Measurements from ENCODE around the gene COPS3.

Gene COPS3

DNA sequence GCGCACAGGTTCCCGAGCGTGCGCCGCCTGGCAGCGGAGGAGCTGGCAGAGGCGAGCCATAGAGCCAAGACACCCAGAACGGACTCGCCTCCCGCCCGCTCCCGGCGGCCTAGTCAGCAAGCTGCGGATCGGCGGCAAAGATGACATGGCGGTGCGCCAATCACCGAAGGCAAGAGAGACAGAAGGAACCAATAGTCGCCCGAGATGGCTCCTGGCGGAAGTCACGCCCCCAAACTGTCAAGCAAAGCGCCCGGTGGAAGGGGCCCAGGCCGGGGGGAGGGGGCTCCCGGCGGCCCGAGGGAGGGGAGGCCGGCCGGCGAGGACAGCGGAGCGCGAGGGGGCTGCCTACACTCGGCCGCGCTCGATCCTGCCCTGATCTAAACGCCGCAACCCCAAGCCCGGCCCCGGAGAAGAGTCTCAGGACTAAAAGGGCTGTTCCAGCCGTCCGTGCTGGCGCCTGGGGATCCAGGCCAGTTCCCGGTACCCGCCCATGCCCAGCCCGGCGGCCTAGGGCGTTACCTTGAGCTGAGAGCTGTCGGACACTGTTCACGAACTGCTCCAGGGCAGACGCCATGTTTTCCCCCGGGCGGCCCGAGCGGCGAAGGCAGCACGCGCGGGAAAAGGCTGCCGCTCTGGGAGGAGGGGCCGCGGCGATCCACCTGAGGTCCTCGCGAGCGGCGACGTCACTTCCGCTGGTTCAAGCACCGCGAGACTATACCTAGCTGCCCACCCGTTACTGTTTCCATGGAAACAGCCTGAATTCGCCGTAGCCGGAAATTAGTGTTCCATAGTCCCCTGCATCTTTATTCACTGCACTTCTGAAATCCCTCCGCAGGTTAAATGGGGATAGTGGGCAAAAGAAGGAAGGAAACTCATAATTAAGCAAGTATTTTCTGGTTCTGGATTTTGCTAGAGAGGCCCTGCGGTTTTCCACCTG, at the start of gene COPS3:
TSS of gene COPS3 (minus strand) at position 634 of the 937 bp plus-strand sequence. CDS start at position 574, 60 bp downstream.
- Mint-ChIP-seq H3K4me1 (ENCODE audit: low read depth) (peaks cover 51% of the 10 kb centered on the region), H3K27me3 (no peaks in the 10 kb centered on the region), H3K4me3 (peak within 1 kb of the TSS; percentile 78), H3K27ac (peak within 1 kb of the TSS; percentile 85), H3K36me3 (ENCODE audit: low read depth) (peaks cover 13% of the 10 kb centered on the region), H3K9me3 (no peaks in the 10 kb centered on the region)
- intact Hi-C loops (cut with micrococcal nuclease), result loop anchor here (1.0 kb wide), 1 partner anchor 44 kb away; the partner anchor contains the start of gene FLCN

DNA sequence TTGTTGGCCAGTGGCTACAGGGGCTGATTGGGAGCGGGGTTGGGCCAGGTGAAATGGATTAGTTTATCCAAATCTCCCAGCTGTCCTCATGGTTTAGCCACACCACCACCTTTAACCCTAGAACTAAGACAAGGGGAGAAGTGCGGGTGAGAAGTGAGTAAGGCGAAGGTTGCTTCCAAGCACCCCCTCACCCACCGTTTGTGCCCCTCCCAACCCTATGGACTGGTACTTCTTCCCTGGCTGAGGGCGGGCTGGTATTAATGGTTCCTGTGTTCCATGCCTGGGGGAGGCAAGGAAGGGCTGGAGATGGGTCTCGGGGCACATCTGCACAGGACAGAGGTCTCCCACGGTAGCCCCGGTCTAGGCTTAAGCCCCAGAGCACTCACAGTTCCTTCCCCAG, 47.2 kb upstream of the COPS3 start:
- Mint-ChIP-seq H3K9me3 (no peaks in the 10 kb centered on the region), H3K36me3 (ENCODE audit: low read depth) (no peaks in the 10 kb centered on the region), H3K4me3 (no peak overlapping the region), H3K4me1 (ENCODE audit: low read depth) (no peaks in the 10 kb centered on the region), H3K27ac (no peak overlapping the region), H3K27me3 (no peaks in the 10 kb centered on the region)
- intact Hi-C loops (cut with micrococcal nuclease), result no loop called here

DNA sequence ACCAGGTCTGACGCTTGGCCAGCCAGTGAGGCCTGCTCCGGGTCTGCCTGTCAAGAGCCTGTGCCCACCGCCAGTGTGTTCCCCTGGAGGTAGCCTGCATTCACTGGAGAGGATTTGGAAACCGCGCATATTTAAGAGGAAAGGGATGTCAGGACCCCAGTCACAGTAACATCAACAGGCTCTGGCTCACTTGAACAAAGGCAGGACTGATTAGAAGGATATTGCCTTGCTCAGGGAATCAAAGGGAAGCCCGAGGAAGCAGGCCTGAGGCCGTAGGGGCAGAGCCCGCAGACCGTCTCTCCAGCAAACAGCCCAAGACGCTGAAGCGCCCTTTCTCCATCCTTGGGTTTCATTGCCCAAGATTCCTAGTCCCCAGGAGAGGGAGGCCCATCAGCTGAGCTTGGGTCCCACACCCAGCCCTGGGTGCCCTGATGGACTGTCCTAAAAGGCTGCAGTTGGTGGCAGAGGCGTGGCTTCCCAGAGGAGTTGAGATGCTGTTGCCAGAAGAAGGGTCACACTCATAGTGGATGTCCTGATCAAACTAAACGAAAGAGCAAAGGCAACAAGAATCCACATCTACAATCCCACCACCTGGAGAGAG, 45.3 kb upstream of the COPS3 start:
- Mint-ChIP-seq H3K4me1 (ENCODE audit: low read depth) (no peaks in the 10 kb centered on the region), H3K4me3 (no peak overlapping the region), H3K36me3 (ENCODE audit: low read depth) (no peaks in the 10 kb centered on the region), H3K27me3 (no peaks in the 10 kb centered on the region), H3K9me3 (no peaks in the 10 kb centered on the region), H3K27ac (no peak overlapping the region)
- intact Hi-C loops (cut with micrococcal nuclease), result no loop called here

DNA sequence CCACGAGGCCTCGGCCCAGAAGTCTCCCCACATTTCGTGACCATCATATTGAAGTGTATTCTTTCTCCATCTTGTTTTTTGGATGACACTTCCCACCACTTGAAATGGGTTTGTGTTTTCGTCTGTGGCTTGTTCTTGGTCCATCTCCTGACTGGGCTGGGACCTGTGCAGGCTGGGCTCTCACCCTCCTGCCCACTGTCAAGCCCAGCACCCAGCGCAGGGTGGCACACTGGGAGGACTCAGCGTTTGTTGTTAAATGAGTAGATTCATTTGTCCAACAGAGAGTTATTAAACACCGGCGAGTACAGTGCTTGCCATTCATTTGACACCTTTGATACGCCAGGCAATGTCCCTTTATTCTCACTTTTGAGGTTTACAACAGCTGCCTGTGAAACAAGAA, 44.8 kb upstream of the COPS3 start:
- H3K4me3 Mint-ChIP-seq, result no peak overlapping the region
- no peaks in the 10 kb centered on the region for H3K27me3 Mint-ChIP-seq
- no peaks in the 10 kb centered on the region for H3K9me3 Mint-ChIP-seq
- H3K4me1 Mint-ChIP-seq (ENCODE audit: low read depth), result no peaks in the 10 kb centered on the region
- intact Hi-C loops (cut with micrococcal nuclease), result no loop called here
- no peaks in the 10 kb centered on the region for H3K36me3 Mint-ChIP-seq (ENCODE audit: low read depth)
- no peak overlapping the region for H3K27ac Mint-ChIP-seq

DNA sequence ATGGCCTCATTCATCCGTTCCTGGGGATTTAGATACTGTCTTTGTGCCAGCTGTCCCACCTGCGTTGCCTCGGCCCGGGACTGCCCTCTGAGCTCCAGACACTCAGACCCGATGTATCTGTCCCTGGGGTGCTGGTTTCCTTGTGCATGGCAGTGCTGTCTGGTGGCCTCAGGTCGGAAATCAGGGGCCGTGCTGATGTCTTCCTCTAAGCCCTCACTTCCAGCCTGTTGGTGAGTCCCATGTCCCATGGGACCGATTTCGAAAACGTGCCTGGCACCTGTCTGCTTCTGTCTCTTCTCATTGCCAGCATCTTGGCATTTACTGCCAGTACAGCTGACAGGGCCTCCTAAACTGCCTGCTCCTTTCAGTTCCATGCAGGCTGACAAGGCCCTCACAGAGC, 44.2 kb upstream of the COPS3 start:
- Mint-ChIP-seq H3K9me3 (no peaks in the 10 kb centered on the region), H3K4me1 (ENCODE audit: low read depth) (no peaks in the 10 kb centered on the region), H3K36me3 (ENCODE audit: low read depth) (no peaks in the 10 kb centered on the region), H3K4me3 (no peak overlapping the region), H3K27me3 (no peaks in the 10 kb centered on the region), H3K27ac (no peak overlapping the region)
- intact Hi-C loops (cut with micrococcal nuclease), result no loop called here

DNA sequence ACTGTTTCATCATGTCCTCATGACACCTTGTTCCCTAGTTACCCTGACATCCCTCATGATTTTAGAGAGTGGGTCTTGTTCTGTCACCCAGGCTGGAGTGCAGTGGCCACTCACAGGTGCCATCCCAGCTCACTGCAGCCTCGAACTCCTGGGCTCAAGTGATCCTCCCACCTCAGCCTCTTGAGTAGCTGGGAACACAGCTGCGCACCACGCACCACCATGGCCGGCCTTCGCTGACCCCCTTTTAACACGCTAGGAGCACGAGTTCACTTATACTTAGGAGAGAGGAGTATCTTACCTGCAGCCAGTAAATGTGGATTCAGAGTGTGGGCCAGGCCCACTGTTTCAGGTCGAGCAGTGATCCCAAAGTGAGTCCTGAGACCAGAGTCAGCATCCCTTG, 43.6 kb upstream of the COPS3 start:
- Mint-ChIP-seq H3K4me3 (no peak overlapping the region), H3K27me3 (no peaks in the 10 kb centered on the region), H3K4me1 (ENCODE audit: low read depth) (no peaks in the 10 kb centered on the region), H3K27ac (no peak overlapping the region), H3K36me3 (ENCODE audit: low read depth) (no peaks in the 10 kb centered on the region), H3K9me3 (no peaks in the 10 kb centered on the region)
- intact Hi-C loops (cut with micrococcal nuclease), result no loop called here

DNA sequence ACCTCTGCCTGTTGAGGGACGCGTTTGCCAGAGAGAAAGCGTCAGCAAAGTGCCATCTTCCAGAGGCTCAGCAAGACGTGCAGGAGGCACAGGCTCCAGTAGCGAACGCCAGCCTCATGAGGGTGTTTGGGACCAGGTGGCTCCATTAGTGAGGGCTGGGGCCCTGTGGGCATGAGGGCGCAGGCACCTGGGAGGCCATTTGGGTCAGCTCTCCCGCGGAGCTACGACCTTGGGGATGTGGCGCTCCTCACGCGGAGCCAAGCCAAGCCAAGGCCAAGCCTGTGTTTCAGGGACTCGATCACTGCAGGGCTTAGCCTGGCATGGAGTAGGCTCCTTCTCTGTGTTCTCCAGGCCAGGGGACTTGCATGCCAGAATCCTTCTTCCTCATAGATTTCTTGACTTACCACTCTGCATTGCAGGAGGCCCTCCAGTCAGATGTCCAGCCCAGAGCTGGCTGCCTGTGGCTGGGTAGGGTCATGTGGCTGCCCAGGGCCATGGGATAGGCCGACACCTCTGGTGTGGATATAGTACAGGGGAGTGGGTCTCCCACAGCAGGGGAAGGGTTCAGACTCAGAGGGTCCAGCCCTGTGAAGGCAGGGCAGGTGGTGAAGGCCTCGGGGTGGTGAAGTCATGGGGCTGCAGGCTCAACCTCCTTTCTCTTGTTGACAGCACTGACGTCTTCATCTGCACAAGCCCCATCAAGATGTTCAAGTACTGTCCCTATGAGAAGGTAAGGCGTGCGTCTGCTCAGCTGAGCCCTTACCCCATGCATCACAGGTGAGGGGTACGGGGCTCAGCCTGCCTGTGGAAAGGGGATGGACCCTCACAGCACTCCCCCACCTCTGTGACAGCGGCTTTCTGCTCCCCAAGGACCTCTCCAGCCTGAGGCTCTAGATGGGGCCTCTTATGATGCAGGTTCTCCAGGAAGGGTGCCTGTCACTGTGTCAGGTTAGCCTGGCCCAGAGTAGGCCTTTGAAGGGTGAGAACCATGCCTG, 41.8 kb upstream of the COPS3 start:
- Mint-ChIP-seq H3K27ac (no peak overlapping the region), H3K4me1 (ENCODE audit: low read depth) (no peaks in the 10 kb centered on the region), H3K36me3 (ENCODE audit: low read depth) (no peaks in the 10 kb centered on the region), H3K9me3 (no peaks in the 10 kb centered on the region), H3K27me3 (no peaks in the 10 kb centered on the region), H3K4me3 (no peak overlapping the region)
- intact Hi-C loops (cut with micrococcal nuclease), result no loop called here

DNA sequence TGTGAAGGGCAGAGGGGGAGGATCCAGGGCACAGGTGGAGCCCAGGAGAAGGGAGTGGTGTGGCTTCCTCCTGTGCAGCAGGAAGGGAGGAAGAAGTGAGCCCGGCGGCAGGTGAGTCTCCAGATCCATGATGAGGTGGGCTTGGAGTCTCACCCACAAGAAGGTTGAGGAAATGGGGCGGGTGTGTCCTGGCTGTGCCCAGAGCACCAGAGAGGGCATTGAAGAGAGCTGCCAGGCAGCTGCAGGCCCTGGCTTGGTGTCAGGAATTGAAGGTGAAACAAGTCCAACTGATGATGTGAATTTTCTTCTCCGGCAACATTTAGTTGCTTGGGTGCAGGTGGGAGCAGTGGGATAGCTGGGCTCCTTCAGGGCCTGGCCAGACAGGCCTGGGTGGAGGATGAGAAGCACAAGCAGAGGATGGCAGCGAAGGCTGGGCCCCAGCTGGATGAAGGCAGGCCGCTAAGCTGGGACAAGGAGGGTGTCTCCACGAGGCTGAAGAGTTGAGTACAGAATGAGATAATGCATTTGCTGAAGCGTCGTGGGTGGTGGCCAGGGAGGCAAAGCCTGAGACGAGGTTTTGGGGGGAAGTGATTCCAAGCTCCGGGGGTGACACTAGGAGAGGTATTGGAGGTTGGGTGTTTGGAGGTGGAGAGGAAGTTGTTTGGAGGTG, 40.4 kb upstream of the COPS3 start:
- Mint-ChIP-seq H3K4me3 (no peak overlapping the region), H3K36me3 (ENCODE audit: low read depth) (no peaks in the 10 kb centered on the region), H3K9me3 (no peaks in the 10 kb centered on the region), H3K4me1 (ENCODE audit: low read depth) (no peaks in the 10 kb centered on the region), H3K27ac (no peak overlapping the region), H3K27me3 (no peaks in the 10 kb centered on the region)
- intact Hi-C loops (cut with micrococcal nuclease), result no loop called here

DNA sequence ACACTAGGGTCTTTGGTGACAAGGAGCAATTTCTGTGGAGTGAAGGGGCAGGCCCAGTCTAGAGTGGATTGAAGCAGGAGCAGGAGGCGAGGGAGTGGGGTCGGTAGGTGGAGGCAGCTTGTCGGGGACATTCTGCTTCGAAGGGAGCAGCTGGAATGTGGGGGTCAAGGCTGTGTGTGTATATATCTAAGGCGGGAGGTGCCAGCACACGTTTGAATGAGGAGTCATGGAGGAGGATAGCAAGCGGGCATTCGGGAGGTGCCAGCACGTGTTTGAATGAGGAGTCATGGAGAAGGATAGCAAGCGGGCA, 39.8 kb upstream of the COPS3 start:
- intact Hi-C loops (cut with micrococcal nuclease), result no loop called here
- H3K36me3 Mint-ChIP-seq (ENCODE audit: low read depth), result no peaks in the 10 kb centered on the region
- no peaks in the 10 kb centered on the region for H3K9me3 Mint-ChIP-seq
- H3K4me1 Mint-ChIP-seq (ENCODE audit: low read depth), result no peaks in the 10 kb centered on the region
- no peaks in the 10 kb centered on the region for H3K27me3 Mint-ChIP-seq
- no peak overlapping the region for H3K4me3 Mint-ChIP-seq
- no peak overlapping the region for H3K27ac Mint-ChIP-seq

DNA sequence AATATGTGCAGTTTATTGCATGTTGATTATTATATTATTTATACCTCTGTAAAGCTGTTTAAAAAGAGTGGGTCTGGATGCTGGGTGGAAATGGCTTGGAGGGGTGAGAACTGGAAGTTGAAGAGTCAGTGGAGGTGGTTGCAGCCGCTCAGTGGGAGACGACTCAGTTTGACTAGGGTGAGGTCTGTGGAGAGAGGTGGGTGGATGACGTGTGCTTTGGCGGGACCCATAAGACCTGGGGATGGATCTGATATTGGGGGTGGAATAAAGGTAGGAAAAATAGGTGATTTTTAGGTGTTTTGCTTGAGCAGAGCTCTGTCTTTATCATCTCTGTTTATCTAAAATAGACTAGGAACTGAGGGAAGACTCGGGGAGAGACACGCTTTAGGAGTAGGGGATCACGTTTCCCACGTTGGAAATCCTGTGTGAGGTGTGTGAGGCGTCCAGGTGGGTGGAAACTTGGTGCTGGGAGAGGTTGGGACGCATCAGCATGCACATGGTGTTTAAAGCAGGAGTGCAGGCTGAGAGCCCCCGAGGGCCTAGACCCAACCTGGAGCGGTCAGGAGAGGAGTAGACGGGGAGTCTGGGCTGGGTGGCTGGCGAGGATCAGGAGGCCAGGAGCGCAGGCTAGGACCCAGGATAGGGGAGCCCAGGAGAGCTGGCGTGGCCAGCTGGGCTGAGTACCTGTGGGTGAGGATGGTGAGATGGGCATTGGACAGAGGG, 39.3 kb upstream of the COPS3 start:
- H3K36me3 Mint-ChIP-seq (ENCODE audit: low read depth), result no peaks in the 10 kb centered on the region
- no peak overlapping the region for H3K27ac Mint-ChIP-seq

DNA sequence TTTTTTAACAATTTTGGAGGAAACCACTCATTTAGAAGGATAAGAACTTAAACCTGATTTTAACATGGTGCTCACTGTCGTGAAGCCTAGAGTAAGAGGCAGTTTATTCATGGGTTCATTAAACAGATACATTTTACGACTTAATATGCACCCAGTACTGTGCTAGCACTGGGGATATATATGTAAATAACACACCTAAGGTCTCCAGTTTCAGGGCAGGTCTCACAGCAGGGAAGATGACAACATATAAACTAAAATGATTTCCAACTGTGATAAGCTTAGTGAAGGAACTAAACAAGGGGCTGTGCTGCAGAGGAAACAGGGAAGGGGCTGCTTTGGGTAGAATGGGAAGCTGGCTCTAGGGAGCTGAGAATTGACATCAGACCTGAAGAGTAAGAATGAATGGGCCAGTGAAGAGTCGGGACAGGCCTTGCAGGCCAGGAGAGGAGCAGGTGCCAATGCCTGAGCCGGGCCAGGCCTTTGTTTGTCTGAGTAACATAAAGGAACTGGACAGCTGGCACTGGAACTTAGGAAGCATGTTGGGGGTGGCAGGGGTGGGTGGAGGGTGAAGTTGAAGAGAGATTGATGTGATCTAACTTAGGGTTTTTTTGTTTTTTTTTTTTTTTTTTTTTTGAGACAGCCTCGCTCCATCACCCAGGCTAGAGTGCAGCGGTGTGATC, 34.2 kb upstream of the COPS3 start:
- Mint-ChIP-seq H3K27me3 (no peaks in the 10 kb centered on the region), H3K4me1 (ENCODE audit: low read depth) (no peaks in the 10 kb centered on the region), H3K4me3 (no peak overlapping the region), H3K27ac (no peak overlapping the region), H3K36me3 (ENCODE audit: low read depth) (no peaks in the 10 kb centered on the region), H3K9me3 (no peaks in the 10 kb centered on the region)
- intact Hi-C loops (cut with micrococcal nuclease), result no loop called here

More for the DNA sequence above, 39.3 kb upstream of the COPS3 start:
- H3K9me3 Mint-ChIP-seq, result no peaks in the 10 kb centered on the region
- no peaks in the 10 kb centered on the region for H3K4me1 Mint-ChIP-seq (ENCODE audit: low read depth)
- intact Hi-C loops (cut with micrococcal nuclease), result no loop called here
- no peaks in the 10 kb centered on the region for H3K27me3 Mint-ChIP-seq
- H3K4me3 Mint-ChIP-seq, result no peak overlapping the region

DNA sequence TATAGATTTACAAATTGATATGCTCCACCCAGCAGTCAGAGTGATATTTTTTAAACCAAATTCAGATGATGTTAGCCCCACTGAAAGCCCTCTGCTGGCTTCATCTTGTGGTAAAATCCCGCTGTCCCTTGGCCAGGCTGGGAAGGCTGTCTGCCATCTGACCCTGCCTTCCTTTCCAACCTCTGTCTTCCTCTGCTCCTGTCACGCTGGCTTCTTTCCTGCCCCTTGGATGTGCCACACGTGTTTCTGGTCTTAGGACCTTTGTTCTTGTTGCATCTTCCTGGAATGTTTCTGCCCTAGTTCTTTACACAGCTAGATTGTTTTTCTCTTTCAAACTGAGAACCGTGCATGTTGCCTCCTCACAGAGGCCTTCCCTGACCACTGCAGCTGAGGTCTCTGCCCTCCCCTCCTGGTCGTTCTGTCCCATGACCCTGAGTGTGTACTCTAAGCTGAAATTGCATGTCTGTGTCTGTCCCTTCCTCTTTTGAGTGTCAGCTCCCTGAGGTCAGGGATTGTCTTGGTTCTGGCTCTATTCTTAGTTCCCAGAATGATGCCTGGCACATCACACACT, 33.5 kb upstream of the COPS3 start:
- H3K9me3 Mint-ChIP-seq, result no peaks in the 10 kb centered on the region

More for the DNA sequence above, 33.5 kb upstream of the COPS3 start:
- H3K27me3 Mint-ChIP-seq, result no peaks in the 10 kb centered on the region
- intact Hi-C loops (cut with micrococcal nuclease), result loop anchor here (5.0 kb wide), 1 partner anchor 312 kb away; no protein-coding TSS in a partner anchor
- H3K27ac Mint-ChIP-seq, result no peak overlapping the region
- no peaks in the 10 kb centered on the region for H3K4me1 Mint-ChIP-seq (ENCODE audit: low read depth)
- no peaks in the 10 kb centered on the region for H3K36me3 Mint-ChIP-seq (ENCODE audit: low read depth)
- no peak overlapping the region for H3K4me3 Mint-ChIP-seq

All from dendritic cell treated with granulocyte-macrophage colony-stimulating factor and Interleukin-4, amounts not matched to agents 40 ng/mL and 50 ng/mL, for 4 days (primary cell).